Heart left ventricle (tissue), 13 donors: ENCODE measurements around the gene DEAF1.

ENCODE experiments used
- CTCF ChIP-seq, 12 donors: fragments of 200-600 bp; sonication (generic) in 4 of 12; IDR thresholded peaks; one replicate each; pipeline versions ENCODE4 v1.5.0 to v1.8.0; 2018 to 2022; ENCODE audit warnings: antibody characterized with exemption in 12 of 12, mild to moderate bottlenecking in 5 of 12
- POLR2A ChIP-seq, 2 donors: fragments of 450-650 bp; IDR thresholded peaks; one replicate each; pipeline ENCODE4 v1.6.1; 2017; ENCODE audit warnings: antibody characterized with exemption in 2 of 2, mild to moderate bottlenecking in 2 of 2, moderate library complexity in 2 of 2
- donor health status: ischemic (EF 13 %, LVEDD 7.1; RV severe dilation, severe dysfunction).
- donor health status: DM: no; HTN: yes; CAD: no.
- donor health status: DM: no; HTN: no; CAD: no.
- donor health status: ischemic (EF 25% LVEDD 6.9; RV normal size, moderate dysfunction).
- donor health status: ischemic (EF 25% LVEDD 5.7; RV mildly dilated, moderate dysfunction).
- donor health status: ischemic (EF 35%, LVEDD 5.7; RV mildly dilated, moderate dysfunction).
- donor health status: nonischemic (EF 11% LVEDD 7.7; RV severe dilation, severe dysfunction).
- donor health status: DM: yes; HTN: yes; CAD: no.
- donor health status: PGD.
- donor health status: ischemic (EF 29% LVEDD 5.4; RV normal size, mild dysfunction).
- donor health status: nonischemic (EF 23%, LVEDD 6.1; RV moderate dilation, normal function).

DNA sequence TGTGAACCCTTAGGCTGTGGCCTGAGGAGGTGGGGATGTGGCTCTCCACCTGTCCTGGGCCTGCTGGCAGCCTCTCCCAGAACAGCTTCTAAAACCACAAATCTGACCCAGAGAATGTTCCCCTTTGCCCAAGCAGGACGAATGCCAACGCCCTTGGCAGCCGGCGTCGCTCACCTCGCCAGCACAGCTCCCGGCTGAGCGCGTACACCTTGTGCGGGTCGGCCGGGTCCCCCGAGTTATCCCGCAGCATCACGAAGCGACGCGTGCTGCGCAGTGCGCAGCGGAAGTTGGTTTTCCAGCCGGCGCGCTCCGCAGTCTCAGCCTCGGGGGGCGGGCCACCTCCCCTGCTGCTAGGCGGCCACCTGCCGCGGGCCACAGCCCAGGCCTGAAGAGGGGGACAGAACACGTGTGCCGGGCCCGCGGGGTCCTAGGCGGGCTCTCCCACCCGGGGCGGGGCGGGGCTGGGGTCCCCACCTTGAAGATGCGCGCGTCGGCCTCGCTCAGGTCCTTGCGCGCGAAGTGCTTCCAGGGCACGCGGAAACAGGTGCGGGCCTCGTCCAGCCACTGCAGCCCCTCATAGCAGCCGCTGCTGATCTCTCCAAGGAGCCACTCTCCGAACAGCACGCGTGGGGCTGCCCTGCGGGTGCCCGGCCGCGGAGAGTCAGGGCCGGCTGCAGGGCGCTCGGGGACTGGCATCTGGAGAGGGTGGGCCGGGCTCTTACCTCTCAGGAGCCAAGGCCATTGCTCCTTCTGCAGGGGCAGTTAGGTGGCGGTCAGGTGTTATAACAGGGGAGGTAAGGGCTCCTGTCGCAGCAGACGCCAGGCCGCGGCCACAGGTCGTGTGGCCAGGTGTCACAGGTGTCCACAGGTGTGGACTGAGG, 80.2 kb downstream of the DEAF1 start:
- TF ChIP-seq CTCF (IDR thresholded peaks at IDR 0.05) = no peak
- no peak for TF ChIP-seq POLR2A (IDR thresholded peaks at IDR 0.05)
